GM20000 (cell line): ENCODE measurements around the gene DCDC2.
"Not testable (repeated sequence)": the region's sequence is repeated elsewhere in the genome, so short reads cannot be mapped to it uniquely, and the experiment has no call there.

Source experiments
- DNase-seq: peaks from one replicate; pipeline ENCODE4 v3.0.0; 2012; ENCODE audit warnings: low spot score
- CTCF ChIP-seq: IDR thresholded peaks from 2 replicates; pipeline ENCODE4 v1.5.1; 2012; ENCODE audit warnings: mild to moderate bottlenecking, control low read depth; ENCODE audit errors: extremely low read depth, missing control alignments

DCDC2 gene

GRCh38 chr6:24245275-24245674 is 112.6 kb downstream of the DCDC2 start:
- TF ChIP-seq CTCF = no peak
- DNase-seq = no peak

- no peak for TF ChIP-seq CTCF
- DNase-seq = no peak
Observed at GRCh38 chr6:24242924-24243323, 114.9 kb downstream of the DCDC2 start.

- not testable (repeated sequence) for DNase-seq
Observed at GRCh38 chr6:24241779-24242178, 116.1 kb downstream of the DCDC2 start.

GRCh38 chr6:24240943-24241342 is 116.9 kb downstream of the DCDC2 start:
- DNase-seq = no peak

GRCh38 chr6:24240380-24240928 is 117.4 kb downstream of the DCDC2 start:
- no peak for TF ChIP-seq CTCF
- DNase-seq = no peak

More at GRCh38 chr6:24240943-24241342, 116.9 kb downstream of the DCDC2 start:
- TF ChIP-seq CTCF = no peak

GRCh38 chr6:24238700-24239099 is 119.2 kb downstream of the DCDC2 start:
- DNase-seq = no peak
- TF ChIP-seq CTCF = no peak

GRCh38 chr6:24236779-24237178 is 121.1 kb downstream of the DCDC2 start:
- not testable (repeated sequence) for DNase-seq

- no peak for TF ChIP-seq CTCF
- DNase-seq = no peak
Observed at GRCh38 chr6:24233813-24234442, 123.9 kb downstream of the DCDC2 start.
